ENCODE results near the gene MTA1. TPM values are rescaled to one million over a fixed set of nuclear protein-coding genes. Genes with fewer than 3 reads are reported as not detected.

MTA1 gene
- polyA plus RNA-seq, 1 donor, result 117 TPM

Other genes with a start within 250 kb of the MTA1 start
- gene NUDT14, start 238.5 kb upstream of the MTA1 start, polyA plus RNA-seq (ENCODE audit: insufficient read length), result 24.3 TPM
- 32.1 TPM for gene BTBD6, start 171.3 kb upstream of the MTA1 start, polyA plus RNA-seq (ENCODE audit: insufficient read length)
- 37.6 TPM for gene BRF1, start 118.8 kb upstream of the MTA1 start, polyA plus RNA-seq (ENCODE audit: insufficient read length)
- 67.0 TPM for gene PACS2, start 105.1 kb upstream of the MTA1 start, polyA plus RNA-seq (ENCODE audit: insufficient read length)
- gene TEX22, start 21.3 kb upstream of the MTA1 start, polyA plus RNA-seq (ENCODE audit: insufficient read length), result 1.4 TPM
- 87.4 TPM for gene CRIP2, start 55.0 kb downstream of the MTA1 start, polyA plus RNA-seq (ENCODE audit: insufficient read length)
- gene CRIP1, start 67.1 kb downstream of the MTA1 start, polyA plus RNA-seq (ENCODE audit: insufficient read length), result 22.7 TPM
- 5.6 TPM for gene TEDC1, start 71.4 kb downstream of the MTA1 start, polyA plus RNA-seq (ENCODE audit: insufficient read length)
- 2.8 TPM for gene TMEM121, start 106.8 kb downstream of the MTA1 start, polyA plus RNA-seq (ENCODE audit: insufficient read length)